Bronchial epithelial cell (primary cell): ENCODE results near the gene LCN10. TPM values are rescaled to one million over a fixed set of nuclear protein-coding genes. Genes with fewer than 3 reads are reported as not detected.

Experiments used
- DNase-seq: peaks from one replicate; pipeline ENCODE4 v3.0.0-alpha.2; 2010; ENCODE audit warnings: low read depth
- FAIRE-seq: peaks from 2 replicates; lab custom pipeline; 2011; peaks lifted over from hg19 to GRCh38; lab: Jason Lieb, UNC
- H3K27me3 ChIP-seq: 2 replicates; pipeline ENCODE4 v1.5.1; 2011; ENCODE audit warnings: low read length; ENCODE audit not compliant: control insufficient read depth, insufficient read depth
- H3K36me3 ChIP-seq: 2 replicates; pipeline ENCODE4 v1.5.1; 2011; ENCODE audit warnings: low read length; ENCODE audit not compliant: control insufficient read depth, insufficient read depth
- H3K4me3 ChIP-seq: 2 replicates; pipeline ENCODE4 v1.5.1; 2011; ENCODE audit warnings: mild to moderate bottlenecking, low read depth, low read length, control low read depth
- total RNA-seq: library from RNA; depleted of rRNA; stranded (reverse); fragments of >200 nt; gene quantifications from 2 replicates; pipeline ENCODE4 v1.2.1, GENCODE V29; 2014
- TF ChIP-seq, protein P1 (sequence below): IDR thresholded peaks from 2 replicates; pipeline ENCODE4 v1.5.1; 2011; ENCODE audit warnings: mild to moderate bottlenecking, moderate library complexity, low read length, control low read depth, inconsistent platforms; ENCODE audit not compliant: insufficient read depth, severe bottlenecking

The LCN10 gene
- total RNA-seq, 1 donor from 2014 or later = not detected

GRCh38 chr9:136748201-136748600, 5.5 kb upstream of the LCN10 start, which contains the start of gene LCN6:
Gene LCN6 (minus strand): TSS chr9:136748525. CDS start chr9:136748483, 42 bp downstream.
- DNase-seq (no peak), FAIRE-seq (no peak)
- Histone ChIP-seq H3K27me3 (peaks cover under 1% of the 10 kb centered on the region), H3K4me3 (no peak within 1 kb of the TSS), H3K36me3 (no peaks in the 10 kb centered on the region)
- TF ChIP-seq, protein P1, sequence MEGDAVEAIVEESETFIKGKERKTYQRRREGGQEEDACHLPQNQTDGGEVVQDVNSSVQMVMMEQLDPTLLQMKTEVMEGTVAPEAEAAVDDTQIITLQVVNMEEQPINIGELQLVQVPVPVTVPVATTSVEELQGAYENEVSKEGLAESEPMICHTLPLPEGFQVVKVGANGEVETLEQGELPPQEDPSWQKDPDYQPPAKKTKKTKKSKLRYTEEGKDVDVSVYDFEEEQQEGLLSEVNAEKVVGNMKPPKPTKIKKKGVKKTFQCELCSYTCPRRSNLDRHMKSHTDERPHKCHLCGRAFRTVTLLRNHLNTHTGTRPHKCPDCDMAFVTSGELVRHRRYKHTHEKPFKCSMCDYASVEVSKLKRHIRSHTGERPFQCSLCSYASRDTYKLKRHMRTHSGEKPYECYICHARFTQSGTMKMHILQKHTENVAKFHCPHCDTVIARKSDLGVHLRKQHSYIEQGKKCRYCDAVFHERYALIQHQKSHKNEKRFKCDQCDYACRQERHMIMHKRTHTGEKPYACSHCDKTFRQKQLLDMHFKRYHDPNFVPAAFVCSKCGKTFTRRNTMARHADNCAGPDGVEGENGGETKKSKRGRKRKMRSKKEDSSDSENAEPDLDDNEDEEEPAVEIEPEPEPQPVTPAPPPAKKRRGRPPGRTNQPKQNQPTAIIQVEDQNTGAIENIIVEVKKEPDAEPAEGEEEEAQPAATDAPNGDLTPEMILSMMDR = no peak

DNA sequence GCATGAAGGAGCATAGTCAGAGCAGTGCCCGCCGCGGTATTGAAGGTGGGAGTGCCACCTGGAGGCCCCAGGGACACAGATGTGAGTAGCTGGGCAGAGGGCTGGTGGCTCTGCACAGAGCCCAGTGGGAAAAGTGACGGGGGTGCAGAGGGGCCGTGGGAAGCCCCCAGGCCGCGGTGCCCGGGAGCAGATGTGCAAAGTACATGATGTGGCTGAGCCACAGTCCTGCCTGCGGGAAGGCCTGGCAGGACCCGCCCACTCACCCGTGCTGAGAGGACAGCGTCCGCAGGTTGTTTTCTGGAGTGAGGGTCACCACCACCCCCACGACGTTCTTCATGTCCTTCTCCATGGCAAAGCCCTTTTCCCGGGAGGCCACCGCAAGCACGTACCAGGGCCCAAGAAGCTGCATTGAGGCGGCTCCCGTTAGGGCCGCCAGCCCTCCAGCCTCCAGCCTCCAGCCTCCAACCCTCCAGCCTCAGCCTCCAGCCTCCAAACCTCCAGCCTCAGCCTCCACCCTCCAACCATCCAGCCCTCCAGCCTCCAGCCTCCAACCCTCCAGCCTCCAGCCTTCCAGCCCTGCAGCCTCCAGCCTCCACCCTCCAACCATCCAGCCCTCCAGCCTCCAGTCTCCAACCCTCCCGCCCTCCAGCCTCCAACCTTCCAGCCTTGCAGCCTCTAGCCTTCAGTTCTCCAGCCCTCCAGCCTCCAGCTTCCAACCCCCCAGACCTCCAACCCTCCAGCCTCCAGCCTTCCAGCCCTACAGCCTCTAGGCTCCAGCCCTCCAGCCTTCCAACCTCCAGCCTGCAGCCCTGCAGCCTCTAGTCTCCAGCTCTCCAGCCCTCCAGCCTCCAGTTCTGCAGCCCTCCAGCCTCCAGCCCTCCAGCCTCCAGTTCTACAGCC, 4.7 kb upstream of the LCN10 start:
- no peak for FAIRE-seq
- TF ChIP-seq, protein P1 = no peak

DNA sequence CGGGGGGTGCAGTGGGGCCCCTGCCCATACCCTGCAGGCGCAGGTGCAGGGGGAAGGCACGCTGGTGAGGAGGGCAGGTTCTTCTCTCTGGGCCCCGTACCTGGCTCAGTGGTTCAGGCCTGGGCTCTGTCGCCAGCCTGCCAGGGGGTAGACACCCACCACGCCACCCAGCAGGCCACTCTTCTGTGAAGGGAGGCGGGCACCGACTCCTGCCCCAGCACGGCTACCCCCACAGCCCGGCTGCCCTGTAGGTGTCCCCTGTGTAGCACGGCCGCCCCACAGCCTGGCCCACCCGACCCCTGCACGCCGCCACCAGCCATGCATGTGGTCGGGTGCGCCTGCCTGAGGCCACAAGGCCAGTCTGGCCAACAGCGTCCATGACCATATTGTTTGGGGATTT, 3.9 kb upstream of the LCN10 start:
- Histone ChIP-seq H3K4me3 (no peak overlapping the region), H3K27me3 (peaks cover 13% of the 10 kb centered on the region), H3K36me3 (no peaks in the 10 kb centered on the region)
- no peak for FAIRE-seq
- TF ChIP-seq, protein P1 = no peak
- DNase-seq = no peak

More for the DNA sequence above, 4.7 kb upstream of the LCN10 start:
- no peak for DNase-seq
- Histone ChIP-seq H3K36me3 (no peaks in the 10 kb centered on the region), H3K4me3 (no peak overlapping the region), H3K27me3 (peaks cover 7% of the 10 kb centered on the region)

- Histone ChIP-seq H3K27me3 (peaks cover 15% of the 10 kb centered on the region), H3K36me3 (no peaks in the 10 kb centered on the region), H3K4me3 (no peak overlapping the region)
- DNase-seq (no peak), FAIRE-seq (no peak)
- TF ChIP-seq, protein P1 = no peak
Measured at GRCh38 chr9:136746155-136746490, 3.4 kb upstream of the LCN10 start.

DNA sequence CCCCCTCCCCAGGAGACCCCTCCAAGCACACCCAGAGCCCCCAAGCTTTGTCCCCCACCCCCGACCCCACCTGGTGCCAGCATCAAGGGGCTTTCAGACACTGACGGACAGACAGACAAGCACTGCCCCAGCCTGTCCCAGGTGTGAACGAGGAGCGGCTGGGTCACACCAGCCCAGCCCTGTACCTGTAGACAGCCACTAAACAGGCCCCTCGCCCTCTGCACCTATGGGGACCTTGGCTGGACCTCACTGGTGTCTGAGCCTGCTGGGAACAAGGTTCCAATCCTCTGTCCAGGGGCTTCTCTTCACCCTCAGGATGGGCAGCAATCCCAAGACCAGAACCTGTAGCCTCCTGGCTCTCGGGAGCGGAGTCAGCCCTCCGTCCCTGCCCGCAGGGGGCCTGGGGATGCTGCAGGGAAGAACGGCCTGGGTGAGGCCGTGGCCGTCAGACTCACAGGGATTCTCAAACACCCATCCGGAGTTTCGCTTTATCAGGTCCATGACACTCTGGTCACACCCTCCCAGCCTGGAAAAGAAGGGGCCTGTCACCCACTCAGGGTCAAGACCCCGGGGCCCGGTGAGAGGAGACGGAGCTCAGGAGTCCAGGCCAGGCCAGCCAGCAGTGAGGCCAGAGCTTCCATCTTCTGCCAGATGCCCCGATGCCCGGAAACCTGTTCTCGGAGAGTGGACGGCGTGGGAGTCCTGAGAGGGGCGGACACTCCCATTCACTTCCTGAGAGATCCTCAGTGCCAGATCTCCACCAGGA, 2.8 kb upstream of the LCN10 start:
- TF ChIP-seq, protein P1 = no peak
- Histone ChIP-seq H3K4me3 (no peak overlapping the region), H3K27me3 (peaks cover 20% of the 10 kb centered on the region), H3K36me3 (no peaks in the 10 kb centered on the region)
- no peak for DNase-seq
- no peak for FAIRE-seq
